Lower lobe of right lung (tissue), 2 donors: ENCODE measurements around the gene NNT. TPM values are rescaled to one million over a fixed set of nuclear protein-coding genes. Genes with fewer than 3 reads are reported as not detected.
"Not testable (repeated sequence)": the region's sequence is repeated elsewhere in the genome, so short reads cannot be mapped to it uniquely, and the experiment has no call there.

Experiments used
- ATAC-seq, 2 donors: fragments of 200-7000 bp; cut with Tn5 transposase; one replicate each; pipeline ENCODE4 v1.9.1; 2020 to 2022; ENCODE audit warnings: mild to moderate bottlenecking in 2 of 2, moderate library complexity in 2 of 2
- DNase-seq: peaks from one replicate; pipeline ENCODE4 v3.0.0-alpha.2; 2020
- H3K27ac ChIP-seq: fragments of 200-600 bp; one replicate; pipeline ENCODE4 v1.8.0; 2022
- H3K27me3 ChIP-seq: fragments of 200-600 bp; one replicate; pipeline ENCODE4 v1.8.0; 2022; ENCODE audit warnings: low read depth
- H3K36me3 ChIP-seq: fragments of 200-600 bp; one replicate; pipeline ENCODE4 v1.8.0; 2022; ENCODE audit warnings: mild to moderate bottlenecking
- H3K4me1 ChIP-seq: fragments of 200-600 bp; one replicate; pipeline ENCODE4 v1.8.0; 2022
- H3K4me3 ChIP-seq: fragments of 200-600 bp; one replicate; pipeline ENCODE4 v1.8.0; 2022; ENCODE audit warnings: mild to moderate bottlenecking
- H3K9me3 ChIP-seq: fragments of 200-600 bp; one replicate; pipeline ENCODE4 v1.8.0; 2022
- CTCF ChIP-seq: fragments of 200-600 bp; IDR thresholded peaks from one replicate; pipeline ENCODE4 v1.8.0; 2022; ENCODE audit warnings: antibody characterized with exemption, mild to moderate bottlenecking
- intact Hi-C: fragments of 100-400 bp; cut with DNase I; formaldehyde crosslinking; loops from one replicate; pipeline ENCODE4 v1.11.0; 2022
- total RNA-seq: library from RNA; stranded (reverse); fragmentation: NEBNext Ultra II Directional; extraction: Animal tissue kit (Norgen Biotek cat#: 25700); gene quantifications from one replicate; pipeline ENCODE4 v1.2.1, GENCODE V29; 2021
- donor health status: DM: no; HTN: yes; CAD: no; lungs with severe emphysema.

NNT gene
- total RNA-seq, 1 donor from 2014 or later = 70.9 TPM

DNA sequence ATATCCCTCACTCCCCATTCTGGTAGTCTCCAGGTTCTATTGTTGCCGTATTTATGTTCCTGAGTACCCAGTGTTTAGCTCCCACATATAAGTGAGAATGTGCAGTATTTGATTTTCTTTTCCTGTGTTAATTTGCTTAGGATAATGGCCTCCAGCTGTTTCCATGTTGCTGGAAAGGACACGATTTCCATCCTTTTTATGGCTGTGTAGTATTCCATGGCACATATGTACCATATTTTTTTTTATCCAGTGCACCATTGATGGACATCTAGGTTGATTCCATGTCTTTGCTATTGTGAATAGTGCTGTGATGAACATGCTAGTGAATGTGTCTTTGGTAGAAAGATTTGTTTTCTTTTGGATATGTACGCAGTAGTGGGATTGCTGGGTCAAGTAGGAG lies 98.2 kb downstream of the NNT start:
- Histone ChIP-seq H3K27ac (no peak overlapping the region), H3K4me3 (no peak overlapping the region), H3K36me3 (peaks cover 40% of the 10 kb centered on the region), H3K4me1 (no peaks in the 10 kb centered on the region), H3K27me3 (no peaks in the 10 kb centered on the region), H3K9me3 (no peaks in the 10 kb centered on the region)
- no peak for TF ChIP-seq CTCF
- intact Hi-C loops = no loop called here
- no peak for ATAC-seq
- no peak for DNase-seq

- H3K27me3 ChIP-seq = no peaks in the 10 kb centered on the region
- peaks cover 40% of the 10 kb centered on the region for H3K36me3 ChIP-seq
- intact Hi-C loops = no loop called here
- DNase-seq (no peak), ATAC-seq (no peak)
- H3K4me3 ChIP-seq = no peak overlapping the region
- no peaks in the 10 kb centered on the region for H3K9me3 ChIP-seq
- TF ChIP-seq CTCF = no peak
- no peak overlapping the region for H3K27ac ChIP-seq
- no peaks in the 10 kb centered on the region for H3K4me1 ChIP-seq
Measured at GRCh38 chr5:43702293-43702692, 99.3 kb downstream of the NNT start.

DNA sequence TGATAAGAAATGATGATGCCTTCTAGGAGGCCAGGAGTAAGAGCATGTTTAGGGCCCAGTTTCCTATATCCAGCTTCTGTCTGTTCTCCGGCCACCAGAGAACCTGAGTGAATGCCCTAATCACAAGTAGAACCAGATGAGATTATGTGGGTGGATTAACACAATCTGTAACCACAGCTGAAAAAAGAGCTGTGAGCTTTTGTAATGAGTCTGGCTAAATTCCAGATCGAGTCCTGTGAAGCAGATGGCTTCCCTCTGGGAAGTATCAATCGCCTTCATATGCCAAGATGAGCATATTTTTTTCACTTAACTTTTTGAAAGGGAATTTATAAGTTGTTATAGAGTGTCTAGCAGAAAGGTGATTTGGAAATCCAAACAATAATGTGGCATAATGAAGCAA lies 99.8 kb downstream of the NNT start:
- no peak for ATAC-seq
- Histone ChIP-seq H3K27me3 (no peaks in the 10 kb centered on the region), H3K27ac (no peak overlapping the region), H3K4me3 (no peak overlapping the region), H3K4me1 (no peaks in the 10 kb centered on the region), H3K9me3 (no peaks in the 10 kb centered on the region), H3K36me3 (peaks cover 40% of the 10 kb centered on the region)
- DNase-seq = no peak
- intact Hi-C loops = no loop called here
- no peak for TF ChIP-seq CTCF

DNA sequence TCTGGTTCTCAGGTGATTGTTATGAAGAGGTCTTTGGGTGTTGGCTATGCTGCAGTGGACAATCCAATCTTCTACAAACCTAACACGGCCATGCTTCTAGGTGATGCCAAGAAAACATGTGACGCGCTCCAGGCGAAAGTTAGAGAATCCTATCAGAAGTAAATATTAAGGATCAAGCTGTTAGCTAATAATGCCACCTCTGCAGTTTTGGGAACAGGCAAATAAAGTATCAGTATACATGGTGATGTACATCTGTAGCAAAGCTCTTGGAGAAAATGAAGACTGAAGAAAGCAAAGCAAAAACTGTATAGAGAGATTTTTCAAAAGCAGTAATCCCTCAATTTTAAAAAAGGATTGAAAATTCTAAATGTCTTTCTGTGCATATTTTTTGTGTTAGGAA lies 101.3 kb downstream of the NNT start:
- Histone ChIP-seq H3K4me1 (no peaks in the 10 kb centered on the region), H3K27me3 (no peaks in the 10 kb centered on the region), H3K27ac (no peak overlapping the region), H3K9me3 (no peaks in the 10 kb centered on the region), H3K4me3 (no peak overlapping the region), H3K36me3 (peaks cover 40% of the 10 kb centered on the region)
- no peak for ATAC-seq
- TF ChIP-seq CTCF = no peak
- intact Hi-C loops = no loop called here
- no peak for DNase-seq

DNA sequence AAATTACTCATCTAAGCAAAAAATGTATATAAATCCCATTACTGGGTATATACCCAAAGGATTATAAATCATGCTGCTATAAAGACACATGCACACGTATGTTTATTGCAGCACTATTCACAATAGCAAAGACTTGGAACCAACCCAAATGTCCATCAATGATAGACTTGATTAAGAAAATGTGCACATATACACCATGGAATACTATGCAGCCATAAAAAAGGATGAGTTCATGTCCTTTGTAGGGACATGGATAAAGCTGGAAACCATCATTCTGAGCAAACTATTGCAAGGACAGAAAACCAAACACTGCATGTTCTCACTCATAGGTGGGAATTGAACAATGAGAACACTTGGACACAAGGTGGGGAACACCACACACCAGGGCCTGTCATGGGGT lies 103.6 kb downstream of the NNT start:
- H3K27me3 ChIP-seq, H3K9me3 ChIP-seq, H3K4me3 ChIP-seq, H3K27ac ChIP-seq, DNase-seq, intact Hi-C loops, H3K4me1 ChIP-seq, ATAC-seq: not testable (repeated sequence)
- H3K36me3 ChIP-seq = peaks cover 34% of the 10 kb centered on the region

DNA sequence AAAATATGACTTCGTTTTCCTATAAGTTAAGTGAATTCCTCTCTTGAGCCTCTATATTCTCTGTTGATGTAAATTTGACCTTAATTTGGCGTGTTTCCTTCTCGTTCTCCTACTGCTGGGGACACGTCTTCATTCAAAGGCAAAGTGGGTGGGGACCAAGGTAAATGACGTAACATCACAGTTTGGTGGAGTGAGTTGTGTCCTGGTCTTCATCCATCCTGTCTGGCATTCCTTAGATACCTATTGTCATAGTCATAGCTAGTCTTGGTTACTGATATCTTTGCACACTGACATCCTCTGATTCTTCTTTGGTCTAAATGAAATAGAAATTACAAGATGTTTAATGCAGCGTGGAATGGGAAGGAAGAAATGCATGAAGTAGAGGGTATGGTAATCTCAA lies 108.5 kb downstream of the NNT start:
- Histone ChIP-seq H3K9me3 (no peaks in the 10 kb centered on the region), H3K4me1 (no peaks in the 10 kb centered on the region), H3K4me3 (no peak overlapping the region), H3K36me3 (no peaks in the 10 kb centered on the region), H3K27ac (no peak overlapping the region), H3K27me3 (no peaks in the 10 kb centered on the region)
- no peak for ATAC-seq
- no peak for TF ChIP-seq CTCF
- no peak for DNase-seq
- intact Hi-C loops = no loop called here
